Lower leg skin (tissue), 3 donors: ENCODE results near the gene KHDC4.

Source experiments
- POLR2A ChIP-seq, 2 donors: fragments of 450-650 bp; IDR thresholded peaks; one replicate each; pipeline ENCODE4 v1.6.1; 2016 to 2017; ENCODE audit warnings: antibody characterized with exemption in 2 of 2, mild to moderate bottlenecking in 1 of 2, moderate library complexity in 1 of 2
- TF ChIP-seq, protein P1 (sequence below), 3 donors: fragments of 450-650 bp; IDR thresholded peaks; one replicate each; pipeline ENCODE4 v1.5.1; 2016; ENCODE audit warnings: antibody characterized with exemption in 3 of 3, mild to moderate bottlenecking in 3 of 3, moderate library complexity in 2 of 3

DNA sequence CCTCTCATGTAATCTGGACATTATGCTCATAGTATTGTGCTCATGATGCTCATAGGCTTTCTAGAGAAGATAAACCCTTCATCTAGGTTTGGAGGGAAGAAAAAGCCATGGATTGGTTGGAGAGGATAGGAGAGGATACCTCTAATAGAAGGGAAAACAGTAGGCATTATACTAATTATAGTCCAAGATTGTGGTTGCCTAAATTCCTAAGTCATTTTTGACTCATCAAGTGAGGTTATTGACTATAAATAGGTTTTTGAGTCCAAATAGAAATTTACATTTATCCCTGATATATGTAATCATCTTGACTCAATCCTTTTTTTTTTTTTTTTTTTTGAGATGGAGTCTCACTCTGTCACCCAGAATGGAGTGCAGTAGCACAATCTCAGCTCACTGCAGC, 69.8 kb downstream of the KHDC4 start:
- TF ChIP-seq, protein P1, sequence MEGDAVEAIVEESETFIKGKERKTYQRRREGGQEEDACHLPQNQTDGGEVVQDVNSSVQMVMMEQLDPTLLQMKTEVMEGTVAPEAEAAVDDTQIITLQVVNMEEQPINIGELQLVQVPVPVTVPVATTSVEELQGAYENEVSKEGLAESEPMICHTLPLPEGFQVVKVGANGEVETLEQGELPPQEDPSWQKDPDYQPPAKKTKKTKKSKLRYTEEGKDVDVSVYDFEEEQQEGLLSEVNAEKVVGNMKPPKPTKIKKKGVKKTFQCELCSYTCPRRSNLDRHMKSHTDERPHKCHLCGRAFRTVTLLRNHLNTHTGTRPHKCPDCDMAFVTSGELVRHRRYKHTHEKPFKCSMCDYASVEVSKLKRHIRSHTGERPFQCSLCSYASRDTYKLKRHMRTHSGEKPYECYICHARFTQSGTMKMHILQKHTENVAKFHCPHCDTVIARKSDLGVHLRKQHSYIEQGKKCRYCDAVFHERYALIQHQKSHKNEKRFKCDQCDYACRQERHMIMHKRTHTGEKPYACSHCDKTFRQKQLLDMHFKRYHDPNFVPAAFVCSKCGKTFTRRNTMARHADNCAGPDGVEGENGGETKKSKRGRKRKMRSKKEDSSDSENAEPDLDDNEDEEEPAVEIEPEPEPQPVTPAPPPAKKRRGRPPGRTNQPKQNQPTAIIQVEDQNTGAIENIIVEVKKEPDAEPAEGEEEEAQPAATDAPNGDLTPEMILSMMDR (IDR thresholded peaks at IDR 0.05), result no peak
- TF ChIP-seq POLR2A (IDR thresholded peaks at IDR 0.05), result no peak
